ENCODE results near the gene PLEKHG3.

Gene PLEKHG3

DNA sequence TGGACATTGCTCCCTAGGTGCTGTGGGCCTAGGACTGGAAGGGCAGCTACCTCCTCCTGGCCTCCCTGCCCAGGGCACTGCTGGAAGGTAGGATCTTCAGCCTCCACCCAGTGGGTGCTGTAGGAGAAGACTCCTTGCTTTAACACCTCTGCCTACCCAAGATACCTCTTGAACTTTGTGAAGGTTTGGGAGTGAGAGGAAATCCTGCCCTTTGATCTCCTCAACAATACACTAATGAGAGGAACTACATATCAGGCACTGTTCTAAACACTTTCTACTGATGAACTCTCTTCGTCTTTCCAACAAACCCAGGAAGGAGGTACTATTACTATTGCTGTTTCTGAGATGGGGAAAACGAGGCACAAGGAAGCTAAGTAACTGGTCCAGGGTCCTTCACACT is 66.9 kb downstream of the PLEKHG3 start:
- Histone ChIP-seq H3K79me2 (peaks cover 3% of the 10 kb centered on the region), H3K4me1 (no peaks in the 10 kb centered on the region), H3K4me3 (ENCODE audit: low read depth, low read length) (no peak overlapping the region), H2AFZ (no peak overlapping the region), H3K4me2 (ENCODE audit: low read length) (no peak overlapping the region), H3K9me3 (ENCODE audit: control insufficient read depth, low read length) (no peaks in the 10 kb centered on the region), H3K27ac (no peak overlapping the region), H3K36me3 (ENCODE audit: control insufficient read depth, insufficient read depth, low read length) (no peaks in the 10 kb centered on the region), H3K27me3 (ENCODE audit: control insufficient read depth, insufficient read depth, low read length) (no peaks in the 10 kb centered on the region), H3K9ac (no peak overlapping the region)
- TF ChIP-seq, protein P1, sequence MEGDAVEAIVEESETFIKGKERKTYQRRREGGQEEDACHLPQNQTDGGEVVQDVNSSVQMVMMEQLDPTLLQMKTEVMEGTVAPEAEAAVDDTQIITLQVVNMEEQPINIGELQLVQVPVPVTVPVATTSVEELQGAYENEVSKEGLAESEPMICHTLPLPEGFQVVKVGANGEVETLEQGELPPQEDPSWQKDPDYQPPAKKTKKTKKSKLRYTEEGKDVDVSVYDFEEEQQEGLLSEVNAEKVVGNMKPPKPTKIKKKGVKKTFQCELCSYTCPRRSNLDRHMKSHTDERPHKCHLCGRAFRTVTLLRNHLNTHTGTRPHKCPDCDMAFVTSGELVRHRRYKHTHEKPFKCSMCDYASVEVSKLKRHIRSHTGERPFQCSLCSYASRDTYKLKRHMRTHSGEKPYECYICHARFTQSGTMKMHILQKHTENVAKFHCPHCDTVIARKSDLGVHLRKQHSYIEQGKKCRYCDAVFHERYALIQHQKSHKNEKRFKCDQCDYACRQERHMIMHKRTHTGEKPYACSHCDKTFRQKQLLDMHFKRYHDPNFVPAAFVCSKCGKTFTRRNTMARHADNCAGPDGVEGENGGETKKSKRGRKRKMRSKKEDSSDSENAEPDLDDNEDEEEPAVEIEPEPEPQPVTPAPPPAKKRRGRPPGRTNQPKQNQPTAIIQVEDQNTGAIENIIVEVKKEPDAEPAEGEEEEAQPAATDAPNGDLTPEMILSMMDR (IDR thresholded peaks at IDR 0.05), result no peak

DNA sequence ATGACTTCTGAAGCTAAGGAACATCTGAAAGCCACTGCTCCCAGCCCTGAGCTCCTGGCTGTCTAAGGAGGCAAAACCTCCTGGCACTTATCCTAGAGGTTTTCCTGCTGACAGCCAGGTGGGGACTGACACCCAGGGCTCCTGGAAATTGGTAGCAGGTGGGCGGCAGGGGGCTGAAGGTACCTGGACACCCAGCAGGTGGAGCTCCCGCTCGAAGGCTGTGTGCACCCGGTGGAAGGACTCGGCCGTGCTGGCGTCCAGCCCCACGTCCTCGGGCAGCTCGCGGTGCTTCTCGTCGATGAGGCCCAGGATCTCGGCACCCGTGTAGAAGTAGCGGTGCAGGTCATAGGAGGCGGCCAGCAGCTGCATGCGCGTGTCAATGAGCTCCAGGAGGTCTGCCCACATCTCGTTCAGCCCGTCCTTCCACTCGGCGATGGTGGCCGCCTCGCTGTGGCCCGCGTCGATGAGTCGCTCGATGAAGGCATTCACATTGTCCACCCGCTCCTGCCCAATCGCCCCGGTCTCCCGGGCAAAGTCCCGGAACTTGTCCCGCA is 68.2 kb downstream of the PLEKHG3 start:
- Histone ChIP-seq H3K4me2 (ENCODE audit: low read length) (no peak overlapping the region), H3K4me1 (no peaks in the 10 kb centered on the region), H3K36me3 (ENCODE audit: control insufficient read depth, insufficient read depth, low read length) (no peaks in the 10 kb centered on the region), H3K9me3 (ENCODE audit: control insufficient read depth, low read length) (no peaks in the 10 kb centered on the region), H3K27me3 (ENCODE audit: control insufficient read depth, insufficient read depth, low read length) (no peaks in the 10 kb centered on the region), H3K79me2 (peaks cover 9% of the 10 kb centered on the region), H3K4me3 (ENCODE audit: low read depth, low read length) (no peak overlapping the region), H3K9ac (no peak overlapping the region), H2AFZ (no peak overlapping the region), H3K27ac (no peak overlapping the region)
- TF ChIP-seq, protein P1 (IDR thresholded peaks at IDR 0.05), result no peak

DNA sequence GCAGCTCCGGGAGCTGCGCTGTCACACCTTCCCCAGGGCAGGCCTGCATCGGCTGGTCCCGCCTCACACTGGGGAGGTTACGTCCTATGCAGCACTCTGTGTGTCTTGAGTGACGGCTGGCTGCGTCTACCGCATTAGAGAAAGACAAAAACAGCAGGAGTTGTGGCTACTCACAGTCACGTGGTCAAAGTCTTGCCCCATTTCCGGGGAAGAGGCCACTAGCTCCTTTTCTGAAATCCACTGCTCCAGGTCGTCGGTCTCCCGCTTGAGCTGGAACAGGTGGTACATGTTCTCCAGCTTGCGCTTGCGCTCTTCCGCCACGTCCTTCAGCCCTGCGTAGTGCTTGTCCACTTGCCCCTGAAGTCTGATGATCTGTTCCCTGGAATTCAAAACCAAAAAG is 68.8 kb downstream of the PLEKHG3 start:
- H3K27ac ChIP-seq, result no peak overlapping the region
- H3K4me2 ChIP-seq (ENCODE audit: low read length), result no peak overlapping the region
- no peaks in the 10 kb centered on the region for H3K9me3 ChIP-seq (ENCODE audit: control insufficient read depth, low read length)
- H3K79me2 ChIP-seq, result peaks cover 9% of the 10 kb centered on the region
- no peak overlapping the region for H3K9ac ChIP-seq
- H3K4me1 ChIP-seq, result peaks cover 5% of the 10 kb centered on the region
- no peaks in the 10 kb centered on the region for H3K36me3 ChIP-seq (ENCODE audit: control insufficient read depth, insufficient read depth, low read length)
- TF ChIP-seq, protein P1 (IDR thresholded peaks at IDR 0.05), result no peak
- no peaks in the 10 kb centered on the region for H3K27me3 ChIP-seq (ENCODE audit: control insufficient read depth, insufficient read depth, low read length)
- H2AFZ ChIP-seq, result no peak overlapping the region
- no peak overlapping the region for H3K4me3 ChIP-seq (ENCODE audit: low read depth, low read length)

DNA sequence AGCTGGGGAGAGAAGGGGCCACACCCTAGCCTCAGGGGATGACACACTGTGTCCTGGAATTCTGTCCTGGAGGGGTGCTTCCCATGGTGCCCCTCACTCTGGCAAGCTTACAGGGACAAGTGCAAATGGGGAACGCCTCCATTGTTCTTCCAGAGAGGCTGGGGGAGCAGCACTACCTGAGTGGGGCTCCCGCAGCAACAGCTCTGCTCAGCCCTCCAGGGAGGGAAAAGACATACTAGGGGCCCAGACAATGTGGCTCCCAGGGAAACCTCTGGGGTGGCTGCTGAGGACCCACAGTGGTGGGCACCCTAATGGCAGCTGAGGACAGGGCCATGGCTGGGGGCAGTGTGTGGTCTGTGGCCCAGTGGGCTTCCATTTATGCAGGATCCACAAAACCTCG is 69.4 kb downstream of the PLEKHG3 start:
- peaks cover 10% of the 10 kb centered on the region for H3K4me1 ChIP-seq
- no peaks in the 10 kb centered on the region for H3K27me3 ChIP-seq (ENCODE audit: control insufficient read depth, insufficient read depth, low read length)
- H3K79me2 ChIP-seq, result peaks cover 9% of the 10 kb centered on the region
- H2AFZ ChIP-seq, result no peak overlapping the region
- TF ChIP-seq, protein P1 (IDR thresholded peaks at IDR 0.05), result no peak
- no peak overlapping the region for H3K27ac ChIP-seq
- H3K4me2 ChIP-seq (ENCODE audit: low read length), result no peak overlapping the region
- no peak overlapping the region for H3K9ac ChIP-seq
- no peaks in the 10 kb centered on the region for H3K36me3 ChIP-seq (ENCODE audit: control insufficient read depth, insufficient read depth, low read length)
- no peaks in the 10 kb centered on the region for H3K9me3 ChIP-seq (ENCODE audit: control insufficient read depth, low read length)
- H3K4me3 ChIP-seq (ENCODE audit: low read depth, low read length), result no peak overlapping the region

DNA sequence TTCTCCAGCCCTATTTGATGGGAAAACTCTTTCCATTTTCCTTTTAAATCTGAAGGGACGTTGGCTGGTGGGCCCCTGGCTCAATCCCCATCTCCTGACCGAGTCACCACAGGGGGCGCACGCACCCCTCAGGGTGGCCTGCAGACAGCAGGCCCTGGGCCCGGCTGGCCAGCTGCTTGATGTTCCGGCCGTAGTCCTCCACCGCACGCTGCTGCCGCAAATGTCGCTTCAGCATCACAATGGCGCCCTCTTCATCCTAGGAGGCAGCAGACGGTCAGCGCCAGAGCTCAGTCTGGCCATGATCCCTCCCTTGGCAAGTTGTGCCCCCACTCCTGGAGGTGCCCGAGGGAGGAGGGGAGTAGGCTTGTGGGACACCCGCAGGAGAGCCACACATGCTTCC is 70.0 kb downstream of the PLEKHG3 start:
- peaks cover 13% of the 10 kb centered on the region for H3K4me1 ChIP-seq
- TF ChIP-seq, protein P1 (IDR thresholded peaks at IDR 0.05), result no peak
- H3K79me2 ChIP-seq, result peaks cover 9% of the 10 kb centered on the region
- no peaks in the 10 kb centered on the region for H3K9me3 ChIP-seq (ENCODE audit: control insufficient read depth, low read length)
- no peak overlapping the region for H3K4me2 ChIP-seq (ENCODE audit: low read length)
- H2AFZ ChIP-seq, result no peak overlapping the region
- no peak overlapping the region for H3K9ac ChIP-seq
- H3K27me3 ChIP-seq (ENCODE audit: control insufficient read depth, insufficient read depth, low read length), result no peaks in the 10 kb centered on the region
- no peak overlapping the region for H3K4me3 ChIP-seq (ENCODE audit: low read depth, low read length)
- H3K36me3 ChIP-seq (ENCODE audit: control insufficient read depth, insufficient read depth, low read length), result no peaks in the 10 kb centered on the region
- H3K27ac ChIP-seq, result no peak overlapping the region

Data from parathyroid adenoma (tissue), 2 donors.